ENCODE data around the gene L3MBTL4.
"Not testable (repeated sequence)": the region's sequence is repeated elsewhere in the genome, so short reads cannot be mapped to it uniquely, and the experiment has no call there.

L3MBTL4 gene

DNA sequence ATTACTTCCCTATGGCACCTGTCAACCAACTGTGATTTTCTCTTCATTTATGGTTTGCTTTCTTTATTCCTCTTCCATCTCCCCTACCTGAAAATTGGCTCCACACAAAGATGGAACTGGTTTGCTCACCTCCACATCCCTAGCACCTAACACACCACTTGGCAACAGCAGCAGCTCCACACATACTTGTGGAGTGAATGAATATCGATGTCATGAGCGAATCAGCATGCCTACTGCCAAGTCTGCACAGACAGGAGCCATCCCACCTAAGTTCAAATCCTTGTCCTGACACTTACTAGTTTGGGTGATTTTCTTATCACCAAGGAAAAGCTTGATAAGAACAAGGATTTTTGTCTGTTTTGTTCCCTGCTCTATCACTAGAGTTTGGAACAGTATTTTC, 328.0 kb downstream of the L3MBTL4 start:
- DNase-seq, result no peak

DNA sequence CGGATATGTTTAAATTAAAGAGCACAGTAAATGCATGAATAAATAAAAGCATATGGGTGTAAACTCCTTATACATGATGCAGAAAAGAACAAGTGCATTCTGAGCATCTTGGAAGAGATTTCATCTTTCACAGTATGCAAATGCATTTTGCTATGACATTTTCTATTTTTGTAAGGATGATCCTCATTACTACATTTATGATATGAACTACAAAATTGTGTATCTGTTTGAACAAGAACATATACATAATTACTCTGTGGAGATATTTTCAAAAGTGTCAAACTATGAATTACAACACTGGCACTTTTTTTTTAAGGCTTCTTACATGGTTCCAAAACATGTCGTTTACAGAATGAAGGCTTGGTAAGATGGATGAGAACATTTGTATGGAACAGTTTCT, 335.3 kb downstream of the L3MBTL4 start:
- no peak for DNase-seq

DNA sequence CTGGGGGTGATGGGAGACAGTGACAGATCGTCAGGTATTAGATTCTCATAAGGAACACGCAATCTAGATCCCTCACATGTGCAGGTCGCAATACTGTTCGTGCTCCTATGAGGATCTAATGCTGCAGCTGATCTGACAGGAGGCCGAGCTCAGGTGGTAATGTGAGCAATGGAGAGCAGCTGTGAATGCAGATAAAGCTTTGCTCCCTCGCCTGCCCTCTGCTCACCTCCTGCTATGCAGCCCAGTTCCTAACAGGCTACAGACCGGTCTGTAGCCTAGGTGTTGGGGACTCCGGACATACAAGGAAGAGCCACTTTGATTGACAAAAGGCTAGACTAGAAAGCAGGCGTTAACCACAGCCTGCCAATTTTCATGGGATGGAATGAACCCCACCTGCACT, 335.8 kb downstream of the L3MBTL4 start:
- DNase-seq, result no peak

DNA sequence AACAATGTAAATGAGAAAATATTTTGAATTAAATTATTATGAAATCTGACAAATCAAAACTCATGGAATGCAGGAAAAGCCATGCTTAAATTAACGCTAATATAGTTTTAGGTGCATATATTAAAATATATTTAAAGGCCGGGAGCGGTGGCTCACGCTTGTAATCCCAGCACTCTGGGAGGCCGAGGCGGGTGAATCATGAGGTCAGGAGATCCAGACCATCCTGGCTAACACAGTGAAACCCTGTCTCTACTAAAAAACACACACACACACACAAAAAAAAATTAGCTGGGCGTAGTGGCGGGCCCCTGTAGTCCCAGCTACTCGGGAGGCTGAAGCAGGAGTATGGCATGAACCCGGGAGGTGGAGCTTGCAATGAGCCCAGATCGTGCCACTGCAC, 342.3 kb downstream of the L3MBTL4 start:
- not testable (repeated sequence) for DNase-seq

DNA sequence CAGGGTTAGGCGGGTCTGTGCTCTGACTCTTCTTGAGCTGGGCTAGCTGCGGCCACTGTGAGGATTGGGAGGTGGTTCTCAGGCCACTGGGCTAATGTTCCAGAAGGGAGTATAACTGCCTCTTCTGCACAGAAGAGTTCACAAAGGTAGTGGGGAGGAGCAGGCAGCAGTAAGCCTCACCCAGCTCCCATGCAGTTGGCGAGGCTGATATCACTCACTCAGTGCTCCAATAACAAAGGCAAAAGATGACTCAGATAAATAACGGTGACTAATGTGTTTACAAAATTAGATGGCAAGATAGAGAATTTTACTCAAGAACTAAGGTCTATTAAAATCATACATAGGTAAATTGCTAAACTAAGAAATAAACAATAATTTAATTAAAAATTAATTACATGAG, 345.2 kb downstream of the L3MBTL4 start:
- no peak for DNase-seq

DNA sequence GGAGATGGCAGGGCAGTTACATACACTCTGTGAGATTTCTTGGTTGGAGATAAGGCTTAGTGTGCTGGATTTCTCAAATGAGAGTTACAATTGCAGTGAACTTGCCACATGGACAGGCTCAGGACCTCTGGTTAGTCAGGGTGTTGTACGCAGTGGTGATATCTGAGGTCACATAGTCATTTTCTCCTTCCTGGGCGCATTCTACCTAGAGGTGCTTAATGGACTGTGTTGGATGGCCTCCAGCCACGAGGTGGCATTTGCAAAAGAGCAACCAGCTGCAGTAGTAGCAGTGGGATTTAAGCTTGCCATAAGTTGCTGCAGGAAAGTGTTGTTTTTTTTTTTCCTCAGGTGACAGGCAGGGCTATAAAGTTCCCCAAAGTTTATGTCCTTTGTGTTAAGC, 345.6 kb downstream of the L3MBTL4 start:
- DNase-seq, result no peak

DNA sequence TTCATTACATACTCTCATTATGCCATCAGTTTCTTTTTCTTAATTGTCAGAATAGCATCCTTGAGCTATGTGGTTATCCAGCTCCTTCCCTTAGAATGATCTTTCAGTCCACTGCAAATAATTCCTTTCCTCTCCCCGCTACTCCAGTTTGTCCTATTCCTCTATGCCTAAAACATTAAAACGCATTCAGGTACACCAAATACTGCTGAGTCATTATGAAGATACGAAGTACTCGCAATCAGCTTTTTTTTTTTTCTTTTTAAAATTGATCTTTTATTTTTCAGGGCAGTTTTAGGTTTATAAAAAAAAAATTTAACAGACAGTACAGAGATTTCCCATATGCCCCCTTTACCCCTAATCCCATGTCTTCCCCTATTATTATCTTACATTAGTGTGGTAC, 354.6 kb downstream of the L3MBTL4 start:
- DNase-seq, result no peak

DNA sequence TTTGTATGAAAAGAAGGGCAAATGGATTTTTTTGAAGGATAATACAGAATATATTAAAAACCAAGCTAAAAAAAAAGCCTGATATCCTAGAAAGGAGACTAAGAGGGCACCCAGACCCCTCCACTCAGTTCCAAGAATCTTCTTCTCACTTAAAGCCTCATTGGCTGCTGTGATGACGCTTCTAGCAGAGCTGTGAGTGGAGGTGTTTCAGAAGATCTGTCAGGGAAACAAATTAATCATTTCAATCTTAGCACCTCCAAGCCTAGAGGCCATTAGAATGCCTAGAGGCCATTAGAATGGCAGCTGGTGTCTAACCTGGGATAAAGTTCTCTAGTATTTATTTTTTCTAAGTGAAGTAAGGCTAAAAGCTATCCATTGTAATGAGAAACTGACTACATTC, 355.2 kb downstream of the L3MBTL4 start:
- DNase-seq, result no peak

DNA sequence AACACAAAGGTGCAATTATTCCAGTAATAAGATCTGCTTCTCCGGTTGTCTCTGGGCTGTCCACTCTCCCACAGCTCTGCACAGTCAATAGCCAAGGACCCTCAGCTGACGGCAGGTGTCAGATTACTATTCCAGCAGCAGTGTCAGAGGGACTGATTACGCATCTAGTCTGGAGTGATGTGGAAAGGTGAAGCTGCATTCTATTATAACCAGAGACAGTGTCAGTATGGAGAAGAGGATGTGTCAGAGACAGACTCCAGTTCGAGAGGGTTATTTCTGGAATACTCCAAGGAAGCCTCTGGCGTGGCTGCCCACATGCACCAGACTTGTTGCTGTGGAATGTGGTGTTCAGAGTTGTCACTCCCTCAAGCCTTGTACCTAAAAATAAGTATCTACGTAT, 355.8 kb downstream of the L3MBTL4 start:
- no peak for DNase-seq

DNA sequence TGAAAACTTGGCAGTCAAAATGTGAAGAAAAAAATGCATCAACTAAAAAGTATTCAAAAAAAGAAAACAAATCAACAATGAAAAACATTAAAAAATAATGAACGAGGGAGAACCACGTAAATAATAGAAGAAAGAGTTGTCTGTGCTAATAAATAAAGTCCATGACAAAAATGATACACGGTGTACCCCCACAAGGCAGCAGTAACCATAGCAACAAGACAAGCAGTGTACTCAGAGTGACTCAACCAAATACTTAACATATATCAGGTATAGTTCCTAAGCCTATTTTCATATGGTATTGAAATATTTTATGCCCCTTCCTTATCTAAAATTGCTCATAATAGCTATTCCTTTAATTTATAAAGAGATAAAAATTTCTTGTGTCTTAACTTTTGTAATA, 357.1 kb downstream of the L3MBTL4 start:
- DNase-seq, result no peak

DNA sequence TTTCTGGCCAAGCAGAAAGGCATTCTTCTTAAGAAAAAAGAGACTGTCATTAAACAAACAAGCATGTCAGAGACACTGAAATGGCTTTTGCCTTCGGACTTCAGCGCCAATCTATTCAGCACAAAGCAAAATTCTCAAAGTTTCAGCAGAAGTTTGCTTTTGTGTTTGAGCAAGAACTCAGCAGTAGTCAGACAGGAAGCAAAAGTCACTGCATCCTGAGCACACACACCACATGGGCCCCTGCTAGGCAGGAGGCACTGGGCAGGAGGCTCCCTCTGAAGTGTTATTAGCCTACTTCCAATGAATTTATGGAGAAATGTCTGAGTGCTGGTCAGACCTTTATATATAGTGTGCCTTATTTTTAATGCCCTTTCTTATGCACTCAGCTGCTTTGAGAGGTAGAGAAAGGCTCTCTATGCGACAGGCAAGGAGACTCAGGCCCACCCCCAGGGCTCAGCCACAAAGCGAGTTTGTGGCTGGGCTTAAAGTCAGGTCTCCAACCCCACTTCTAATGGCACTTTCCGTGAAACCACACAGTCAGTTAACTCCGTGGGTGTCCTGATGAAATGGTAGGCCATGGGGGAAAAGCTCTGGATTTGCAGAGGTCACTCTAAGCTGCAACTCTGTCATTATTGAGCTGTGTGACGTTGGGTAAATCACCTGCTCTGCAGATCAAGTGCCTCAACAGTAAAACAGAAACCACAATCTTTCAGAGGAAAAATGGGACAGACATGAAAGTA, 358.4 kb downstream of the L3MBTL4 start:
- DNase-seq, result no peak

DNA sequence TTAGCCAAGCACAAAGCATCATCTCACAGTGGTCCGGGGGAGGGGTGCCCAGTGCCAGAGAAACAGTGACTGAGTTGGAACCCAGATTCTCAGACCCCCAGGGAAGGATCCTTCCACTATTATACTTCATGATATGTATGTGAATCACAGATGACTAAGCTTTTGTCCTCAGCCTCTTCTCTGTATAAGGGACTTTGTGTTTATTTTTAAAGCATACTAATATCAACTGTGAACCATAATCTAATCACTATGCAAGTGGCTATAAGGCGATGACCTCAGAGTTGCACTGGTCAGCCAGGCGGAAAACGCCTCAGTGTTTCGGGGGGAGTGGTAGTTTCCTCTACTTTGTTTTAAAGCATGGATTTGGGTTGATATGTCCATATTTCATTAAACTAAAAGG, 359.0 kb downstream of the L3MBTL4 start:
- DNase-seq, result no peak

DNA sequence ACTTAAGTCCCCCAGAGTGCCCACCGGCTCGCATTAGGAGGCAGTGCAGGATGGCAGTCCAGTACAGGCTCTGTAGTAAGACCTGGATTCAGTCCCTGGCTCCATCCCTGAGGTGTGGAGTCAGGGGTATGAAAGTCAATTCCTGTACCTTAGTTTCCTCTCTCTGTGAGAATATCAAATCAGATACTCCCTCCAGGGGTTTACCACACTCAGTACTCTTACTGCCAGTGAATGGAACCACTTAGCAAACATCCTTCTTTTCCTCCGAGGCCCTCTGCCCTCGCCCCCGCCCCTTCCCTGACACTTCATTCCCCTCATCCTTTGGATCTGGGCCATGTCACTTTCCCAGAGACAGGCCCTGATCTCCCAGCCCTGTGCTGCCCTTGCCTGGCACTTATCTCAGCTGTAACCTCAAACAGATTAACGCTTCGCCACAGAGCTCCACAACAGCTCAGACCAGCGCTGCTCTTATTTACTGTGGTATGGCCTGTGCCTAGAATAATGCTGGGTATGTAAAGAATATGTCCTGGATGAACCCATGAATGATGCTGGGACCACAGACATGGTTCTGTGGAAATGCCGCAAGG, 360.4 kb downstream of the L3MBTL4 start:
- DNase-seq, result no peak

DNA sequence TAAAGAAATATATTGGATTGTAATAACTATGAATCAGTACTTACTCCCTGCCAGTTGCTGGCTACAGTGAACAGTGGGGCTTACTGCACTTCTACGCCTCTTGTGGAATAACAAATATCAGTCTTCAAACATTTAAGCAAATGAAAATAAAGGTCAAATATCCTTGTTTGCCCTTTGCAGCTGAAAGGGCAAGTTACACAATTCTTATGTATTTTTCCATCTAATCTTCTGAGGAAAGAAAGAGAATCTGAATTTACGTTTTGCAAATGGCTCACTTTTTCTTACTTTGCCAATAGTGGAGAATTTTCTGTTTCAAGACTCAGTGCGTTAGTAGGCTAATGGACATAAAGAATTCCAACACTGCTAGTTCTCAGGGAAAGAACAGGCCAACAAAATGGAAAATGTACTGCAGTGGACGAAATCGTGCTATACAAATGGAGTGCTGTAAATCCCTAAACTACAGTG, 362.2 kb downstream of the L3MBTL4 start:
- no peak for DNase-seq

DNA sequence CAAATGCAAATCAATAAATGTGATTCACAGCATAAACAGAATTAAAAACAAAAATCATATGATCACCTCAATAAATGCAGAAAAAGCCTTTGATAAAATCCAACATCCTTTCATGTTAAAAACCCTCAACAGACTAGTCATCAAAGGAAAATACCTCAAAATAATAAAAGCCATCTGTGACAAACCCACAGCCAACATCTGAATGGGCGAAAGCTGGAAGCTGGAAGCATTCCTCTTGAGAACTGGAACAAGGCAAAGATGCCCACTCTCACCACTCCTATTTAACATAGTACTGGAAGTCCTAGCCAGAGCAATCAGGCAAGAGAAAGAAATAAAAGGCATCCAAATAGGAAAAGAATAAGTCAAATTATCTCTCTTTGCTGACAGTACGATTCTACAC, 367.1 kb downstream of the L3MBTL4 start:
- DNase-seq, result not testable (repeated sequence)

DNA sequence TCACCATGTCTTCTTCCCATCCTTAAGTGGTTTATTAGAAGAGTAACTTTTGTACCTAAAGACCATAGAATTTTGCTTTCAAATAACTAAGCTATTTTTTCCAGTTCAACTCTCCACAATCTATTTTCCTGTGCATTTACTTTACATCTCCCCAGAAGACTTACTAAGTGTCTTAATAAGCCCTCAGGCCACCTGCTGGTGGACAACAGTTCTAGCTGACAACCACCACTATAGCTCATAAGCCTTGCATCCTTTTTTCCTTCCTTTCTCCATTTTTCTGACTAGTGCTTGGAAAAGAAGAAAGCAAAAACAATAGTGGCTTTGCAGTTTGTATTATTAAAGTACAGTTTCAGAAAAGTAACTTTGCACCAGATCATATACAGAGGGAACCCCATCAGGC, 369.9 kb downstream of the L3MBTL4 start:
- no peak for DNase-seq

DNA sequence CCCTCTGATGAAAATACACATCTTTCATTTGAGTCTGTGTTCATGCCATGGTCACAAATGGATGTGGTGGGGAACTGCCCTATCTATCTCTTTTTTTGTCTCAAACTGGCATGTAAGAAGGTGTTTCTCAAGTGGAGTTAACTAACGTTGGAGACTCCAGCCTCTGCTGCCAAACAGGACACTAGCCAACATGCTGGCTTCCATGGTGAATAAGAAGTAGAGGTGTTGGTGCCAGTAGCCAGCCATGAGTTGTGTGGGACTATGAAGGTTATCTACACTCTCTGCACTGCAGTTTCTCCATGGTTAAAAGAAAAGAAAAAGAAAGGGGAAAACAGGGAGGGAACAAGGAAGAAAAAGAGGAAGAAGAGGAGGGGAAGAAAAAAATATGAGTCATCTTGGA, 370.4 kb downstream of the L3MBTL4 start:
- no peak for DNase-seq

DNA sequence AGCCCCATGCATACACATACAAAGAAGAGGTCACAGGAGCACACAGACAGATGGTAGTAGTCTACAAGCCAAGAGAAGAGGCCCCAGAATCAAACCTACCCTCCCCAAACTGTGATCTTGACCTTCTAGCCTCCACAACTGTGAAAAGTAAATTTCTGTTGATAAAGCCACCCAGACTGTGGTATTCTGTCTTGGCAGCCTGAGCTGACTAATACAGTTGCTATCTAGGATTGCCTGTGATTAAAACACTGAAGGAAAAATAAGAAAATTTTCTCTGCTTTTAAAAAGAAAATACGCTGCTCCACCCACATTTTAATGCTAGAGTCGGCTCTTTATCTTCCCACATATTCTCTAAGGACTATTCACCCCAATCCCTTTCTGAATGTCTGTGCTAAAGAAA, 375.7 kb downstream of the L3MBTL4 start:
- DNase-seq, result no peak

DNA sequence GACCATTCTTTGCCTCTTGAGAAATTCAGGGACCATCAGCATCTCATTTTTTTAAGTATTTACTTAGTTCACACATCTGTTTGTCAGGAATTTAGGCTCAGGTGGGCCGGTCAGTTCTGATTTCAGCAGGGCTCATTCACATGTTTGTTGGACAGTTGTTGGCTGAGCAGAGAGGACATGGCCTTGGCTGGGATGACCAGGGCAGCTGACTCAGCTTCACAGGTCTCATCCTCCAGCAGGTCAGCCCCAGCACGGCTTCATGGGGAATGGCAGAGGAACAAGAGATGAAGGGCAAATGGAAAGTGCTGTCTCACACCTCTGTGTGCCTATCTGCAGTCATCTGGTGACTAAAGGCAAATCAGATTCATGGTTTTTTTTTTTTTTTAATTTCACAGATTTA, 383.3 kb downstream of the L3MBTL4 start:
- DNase-seq, result no peak

DNA sequence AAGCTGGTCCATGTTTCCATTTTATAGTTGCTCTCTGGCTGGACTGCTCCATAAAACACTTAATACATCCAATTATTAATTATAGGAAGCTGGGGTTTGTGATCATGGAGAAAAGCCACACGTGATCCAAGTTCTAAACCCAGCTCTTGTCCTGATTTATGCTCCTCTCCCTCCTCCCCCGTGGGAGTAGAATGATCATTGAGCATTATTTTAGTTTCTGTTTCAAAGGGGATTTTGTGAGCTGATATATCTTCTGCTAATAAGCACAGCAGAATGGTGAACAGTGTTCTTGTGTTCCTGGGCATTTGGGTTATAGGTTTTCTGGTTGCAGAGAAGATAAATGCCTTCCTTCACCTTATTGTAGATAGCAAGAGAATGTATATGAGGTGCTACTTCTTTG, 383.7 kb downstream of the L3MBTL4 start:
- no peak for DNase-seq

DNA sequence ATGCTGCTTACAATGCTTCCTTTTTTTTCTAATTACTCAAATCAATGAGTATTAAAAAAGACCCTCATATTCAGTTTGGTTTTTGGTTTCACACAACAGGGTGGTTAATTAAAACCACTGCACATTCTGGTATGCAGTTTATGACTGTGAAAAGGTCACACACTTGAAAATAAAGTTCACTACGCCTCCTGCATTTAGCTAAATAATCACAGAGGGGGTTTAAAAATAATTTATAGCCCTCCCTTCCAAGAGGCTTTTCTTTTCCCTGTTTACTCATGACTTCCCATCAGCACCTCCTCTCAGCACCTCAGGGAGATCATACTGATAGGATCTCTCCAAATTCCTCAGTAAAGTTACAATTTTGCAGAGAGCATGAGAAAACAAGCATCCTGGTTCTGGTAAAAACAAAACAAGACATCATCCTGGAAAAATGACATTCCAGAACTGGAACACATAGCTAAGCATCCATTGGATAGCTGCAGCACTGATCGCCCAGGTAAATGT, 389.9 kb downstream of the L3MBTL4 start:
- DNase-seq, result no peak

DNA sequence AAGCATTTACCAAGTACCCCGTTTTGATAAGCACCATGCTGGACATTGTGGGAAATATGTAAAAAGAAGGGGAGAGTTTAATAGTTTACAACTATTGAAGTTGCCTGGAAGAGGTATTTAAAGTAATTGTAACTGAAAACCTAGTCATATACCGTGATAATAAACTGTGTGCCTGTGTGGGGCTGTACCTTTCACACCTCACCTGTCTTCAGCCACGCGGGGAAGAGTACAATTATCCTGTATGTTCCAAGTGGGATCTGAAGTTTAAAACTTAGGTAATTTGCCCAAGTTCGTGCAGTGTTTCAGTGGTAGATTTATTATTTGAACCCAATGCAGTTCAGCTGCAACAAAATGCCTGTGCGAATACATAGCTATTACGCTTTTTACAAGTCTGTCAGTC, 391.2 kb downstream of the L3MBTL4 start:
- no peak for DNase-seq

DNA sequence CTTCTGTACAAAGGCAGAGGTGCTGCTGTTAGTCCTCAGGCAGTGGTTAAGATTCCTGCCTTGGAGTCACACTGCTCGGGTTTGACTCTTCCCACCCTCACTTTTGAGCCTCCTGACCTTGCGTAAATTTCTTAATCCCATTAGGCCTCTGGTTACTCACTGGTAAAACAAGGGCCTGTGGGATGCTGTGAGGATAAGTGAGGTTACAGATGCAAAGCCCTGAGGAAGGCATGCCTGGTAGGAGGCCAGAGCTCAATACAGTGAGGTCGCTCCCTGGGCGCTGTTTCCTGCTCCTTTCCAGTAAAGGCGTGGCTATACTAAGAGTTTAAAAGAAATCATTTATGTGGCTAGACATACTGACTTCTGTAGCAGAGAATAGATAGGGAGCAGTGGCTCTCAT, 391.9 kb downstream of the L3MBTL4 start:
- no peak for DNase-seq

DNA sequence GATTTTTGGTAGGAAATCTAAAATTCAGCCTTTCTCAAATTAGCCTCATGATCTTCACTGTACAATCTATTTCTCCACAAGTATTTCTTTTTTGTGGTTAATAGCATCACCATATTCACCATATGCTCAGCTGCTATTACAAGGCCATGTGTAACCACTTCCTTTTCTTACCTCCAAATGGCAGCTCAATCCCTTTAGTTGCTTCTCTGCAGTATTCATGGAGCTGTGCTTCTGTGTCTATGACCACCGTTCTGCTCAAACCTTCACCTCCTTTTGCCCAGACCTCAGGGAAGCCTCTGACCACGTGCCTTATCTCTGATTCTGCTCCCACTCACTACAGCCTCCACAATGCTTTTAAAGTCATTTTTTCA, 392.7 kb downstream of the L3MBTL4 start:
- no peak for DNase-seq
